ENCODE measurements around the gene ADAMTS12. TPM values are rescaled to one million over a fixed set of nuclear protein-coding genes. Genes with fewer than 3 reads are reported as not detected.
"Not testable (repeated sequence)": the region's sequence is repeated elsewhere in the genome, so short reads cannot be mapped to it uniquely, and the experiment has no call there.

ADAMTS12 gene
- total RNA-seq, 1 donor from 2014 or later = 2.2 TPM

- no peak for DNase-seq (ENCODE audit: low spot score)
These were observed 303.0 kb downstream of the ADAMTS12 start for GRCh38 chr5:33588654-33589372.

- no peak for DNase-seq (ENCODE audit: low spot score)
These were observed 308.5 kb downstream of the ADAMTS12 start for GRCh38 chr5:33583332-33583731.

- peak; percentile 22 for DNase-seq (ENCODE audit: low spot score)
These were observed 309.4 kb downstream of the ADAMTS12 start for GRCh38 chr5:33582417-33582816.

- no peak for DNase-seq (ENCODE audit: low spot score)
These were observed 312.0 kb downstream of the ADAMTS12 start for GRCh38 chr5:33579789-33580188.

- DNase-seq (ENCODE audit: low spot score) = no peak
These were observed 312.6 kb downstream of the ADAMTS12 start for GRCh38 chr5:33579152-33579551.

GRCh38 chr5:33576726-33577590, 314.8 kb downstream of the ADAMTS12 start:
- DNase-seq (ENCODE audit: low spot score) = no peak

GRCh38 chr5:33565324-33565723, 326.5 kb downstream of the ADAMTS12 start:
- DNase-seq (ENCODE audit: low spot score) = peak; percentile 37

GRCh38 chr5:33563983-33564908, 327.5 kb downstream of the ADAMTS12 start:
- no peak for DNase-seq (ENCODE audit: low spot score)

- no peak for DNase-seq (ENCODE audit: low spot score)
These were observed 328.3 kb downstream of the ADAMTS12 start for GRCh38 chr5:33563530-33563929.

GRCh38 chr5:33558489-33558888, 333.3 kb downstream of the ADAMTS12 start:
- DNase-seq (ENCODE audit: low spot score) = no peak

GRCh38 chr5:33557605-33558004, 334.2 kb downstream of the ADAMTS12 start:
- DNase-seq (ENCODE audit: low spot score) = no peak

- DNase-seq (ENCODE audit: low spot score) = no peak
These were observed 335.2 kb downstream of the ADAMTS12 start for GRCh38 chr5:33556330-33557328.

- DNase-seq (ENCODE audit: low spot score) = no peak
These were observed 341.7 kb downstream of the ADAMTS12 start for GRCh38 chr5:33549982-33550567.

GRCh38 chr5:33539790-33540189, 352.0 kb downstream of the ADAMTS12 start:
- not testable (repeated sequence) for DNase-seq (ENCODE audit: low spot score)

GRCh38 chr5:33539212-33539611, 352.6 kb downstream of the ADAMTS12 start:
- no peak for DNase-seq (ENCODE audit: low spot score)

- no peak for DNase-seq (ENCODE audit: low spot score)
These were observed 353.6 kb downstream of the ADAMTS12 start for GRCh38 chr5:33538201-33538600.

- no peak for DNase-seq (ENCODE audit: low spot score)
These were observed 354.6 kb downstream of the ADAMTS12 start for GRCh38 chr5:33537240-33537639.

GRCh38 chr5:33536802-33537201, 355.0 kb downstream of the ADAMTS12 start:
- no peak for DNase-seq (ENCODE audit: low spot score)

GRCh38 chr5:33531824-33532223, 360.0 kb downstream of the ADAMTS12 start:
- no peak for DNase-seq (ENCODE audit: low spot score)

- DNase-seq (ENCODE audit: low spot score) = no peak
These were observed 360.8 kb downstream of the ADAMTS12 start for GRCh38 chr5:33531037-33531298.

Data from mucosa of gallbladder (tissue), 1 donor.